PC-3 (cell line): ENCODE results near the gene EXOC4. TPM values are rescaled to one million over a fixed set of nuclear protein-coding genes. Genes with fewer than 3 reads are reported as not detected.

Experiments used
- ATAC-seq: fragments of 200-7000 bp; cut with Tn5 transposase; 2 replicates; pipeline ENCODE4 v1.9.1; 2020; ENCODE audit warnings: mild to moderate bottlenecking, moderate library complexity
- BruUV-seq: library from RNA; stranded (reverse); fragments of 400-500 nt; replicated peaks from 2 replicates; lab custom pipeline; 2021; lab: Mats Ljungman, UMichigan
- CTCF ChIA-PET: fragments of 300-600 bp; sonication (Branson Sonifier 250); formaldehyde crosslinking; loops from one replicate; lab custom pipeline; 2022; ENCODE audit warnings: antibody characterized with exemption; lab: Charles Lee
- POLR2A ChIA-PET: fragments of 300-600 bp; sonication (Branson Sonifier 250); formaldehyde crosslinking; loops from one replicate; lab custom pipeline; 2022; ENCODE audit warnings: antibody characterized with exemption; ENCODE audit not compliant: unreplicated experiment; lab: Charles Lee
- DNase-seq: peaks from one replicate; pipeline ENCODE4 v3.0.0-alpha.2; 2015
- H2AFZ ChIP-seq: fragments of 300-600 bp; sonication (generic); 2 replicates; pipeline ENCODE4 v1.6.0; 2016; ENCODE audit warnings: antibody characterized with exemption, low read length
- H3F3A ChIP-seq: fragments of 300-600 bp; sonication (generic); one replicate; pipeline ENCODE4 v1.6.0; 2017; ENCODE audit warnings: antibody characterized with exemption, low read length, control low read depth, mild to moderate bottlenecking; ENCODE audit not compliant: unreplicated experiment
- H3K27ac ChIP-seq: fragments of 300-600 bp; sonication (generic); 2 replicates; pipeline ENCODE4 v1.5.1; 2016; ENCODE audit warnings: mild to moderate bottlenecking, low read length
- H3K27me3 ChIP-seq: fragments of 300-600 bp; sonication (generic); 2 replicates; pipeline ENCODE4 v1.6.1; 2016; ENCODE audit warnings: low read length, mixed read lengths
- H3K36me3 ChIP-seq: fragments of 300-600 bp; sonication (generic); 2 replicates; pipeline ENCODE4 v1.6.1; 2016; ENCODE audit warnings: low read depth, mixed run types, low read length, mixed read lengths
- H3K4me1 ChIP-seq: fragments of 300-600 bp; sonication (generic); 2 replicates; pipeline ENCODE4 v1.5.1; 2016; ENCODE audit warnings: low read length; ENCODE audit not compliant: insufficient read depth
- H3K4me2 ChIP-seq: fragments of 300-600 bp; sonication (generic); 2 replicates; pipeline ENCODE4 v1.6.0; 2016; ENCODE audit warnings: low read length
- H3K4me3 ChIP-seq: fragments of 300-600 bp; sonication (generic); 2 replicates; pipeline ENCODE4 v1.5.1; 2016; ENCODE audit warnings: mild to moderate bottlenecking, low read length, mixed read lengths
- H3K79me2 ChIP-seq: fragments of 300-600 bp; sonication (generic); 2 replicates; pipeline ENCODE4 v1.6.1; 2017; ENCODE audit warnings: low read length, mixed read lengths
- H3K9ac ChIP-seq: fragments of 300-600 bp; sonication (generic); 2 replicates; pipeline ENCODE4 v1.6.0; 2016; ENCODE audit warnings: mild to moderate bottlenecking, low read length
- H3K9me2 ChIP-seq: fragments of 300-600 bp; sonication (generic); replicated peaks from 2 replicates; pipeline ENCODE4 v1.6.1; 2016; ENCODE audit warnings: mixed run types, low read length, mixed read lengths
- H3K9me3 ChIP-seq: fragments of 300-600 bp; sonication (generic); 2 replicates; pipeline ENCODE4 v1.6.1; 2016; ENCODE audit warnings: low read length, mixed read lengths
- H4K20me1 ChIP-seq: fragments of 300-600 bp; sonication (generic); 2 replicates; pipeline ENCODE4 v1.6.1; 2016; ENCODE audit warnings: low read length, mixed read lengths
- CTCF ChIP-seq: fragments of 300-600 bp; sonication (generic); conservative IDR thresholded peaks from 2 replicates; pipeline ENCODE4 v1.5.1; 2017; ENCODE audit warnings: antibody characterized with exemption, low read depth, mild to moderate bottlenecking, low read length
- EZH2 ChIP-seq: fragments of 300-600 bp; sonication (generic); IDR thresholded peaks from one replicate; pipeline ENCODE4 v1.6.1; 2017; ENCODE audit warnings: antibody characterized with exemption, mild to moderate bottlenecking, low read length; ENCODE audit not compliant: unreplicated experiment
- EZH2phosphoT487 ChIP-seq: fragments of 300-600 bp; sonication (generic); IDR thresholded peaks from 2 replicates; pipeline ENCODE4 v1.6.1; 2018; ENCODE audit warnings: mild to moderate bottlenecking, antibody characterized with exemption, low read length, borderline replicate concordance
- intact Hi-C: fragments of 100-400 bp; cut with micrococcal nuclease; formaldehyde crosslinking; loops from 2 replicates; pipeline ENCODE4 v1.9.0; 2023
- total RNA-seq: library from RNA; depleted of rRNA; stranded (reverse); fragments of >200 nt; gene quantifications from 2 replicates; pipeline ENCODE4 v1.2.3, GENCODE V29; 2014

Gene EXOC4
- total RNA-seq, 1 experiment from 2014 or later = 43.5 TPM

GRCh38 chr7:133528796-133529195, 275.9 kb downstream of the EXOC4 start:
- no peak for DNase-seq
- Histone ChIP-seq H3K27me3 (no peaks in the 10 kb centered on the region), H3K27ac (no peak overlapping the region), H3K9ac (no peak overlapping the region), H3K9me2 (no peaks in the 10 kb centered on the region), H3K79me2 (no peaks in the 10 kb centered on the region), H4K20me1 (no peaks in the 10 kb centered on the region), H3K9me3 (no peaks in the 10 kb centered on the region), H3F3A (no peaks in the 10 kb centered on the region), H3K36me3 (no peaks in the 10 kb centered on the region), H3K4me3 (no peak overlapping the region), H2AFZ (no peak overlapping the region), H3K4me2 (no peak overlapping the region), H3K4me1 (no peaks in the 10 kb centered on the region)
- CTCF ChIA-PET = no interaction called here
- POLR2A ChIA-PET = no interaction called here
- intact Hi-C loops = no loop called here
- TF ChIP-seq CTCF = no peak
- TF ChIP-seq EZH2phosphoT487 = no peak
- no peak for TF ChIP-seq EZH2
- ATAC-seq = no peak
- BruUV-seq = no TSS peak

GRCh38 chr7:133529861-133530260, 277.0 kb downstream of the EXOC4 start:
- Histone ChIP-seq H3K36me3 (no peaks in the 10 kb centered on the region), H3K4me1 (no peaks in the 10 kb centered on the region), H3K27me3 (no peaks in the 10 kb centered on the region), H3K4me3 (no peak overlapping the region), H3K9ac (no peak overlapping the region), H3K9me2 (no peaks in the 10 kb centered on the region), H3K9me3 (no peaks in the 10 kb centered on the region), H4K20me1 (no peaks in the 10 kb centered on the region), H3K79me2 (no peaks in the 10 kb centered on the region), H3F3A (no peaks in the 10 kb centered on the region), H3K27ac (no peak overlapping the region), H3K4me2 (no peak overlapping the region), H2AFZ (no peak overlapping the region)
- CTCF ChIA-PET = no interaction called here
- ATAC-seq = peak; percentile 42; the same call in 1 of the 2 replicates
- intact Hi-C loops = no loop called here
- 0 out of 2 replicates have a peak, but pooled peaks have one; percentile 25 for TF ChIP-seq CTCF
- no peak for TF ChIP-seq EZH2phosphoT487
- POLR2A ChIA-PET = no interaction called here
- BruUV-seq = no TSS peak
- no peak for DNase-seq

GRCh38 chr7:133530682-133531081, 277.8 kb downstream of the EXOC4 start:
- CTCF ChIA-PET = no interaction called here
- H2AFZ ChIP-seq = no peak overlapping the region
- no peak overlapping the region for H3K4me2 ChIP-seq
- no peaks in the 10 kb centered on the region for H3K9me3 ChIP-seq
- no peak overlapping the region for H3K4me3 ChIP-seq
- H3K4me1 ChIP-seq = no peaks in the 10 kb centered on the region
- H3F3A ChIP-seq = no peaks in the 10 kb centered on the region
- H3K36me3 ChIP-seq = no peaks in the 10 kb centered on the region
- H3K27ac ChIP-seq = no peak overlapping the region
- DNase-seq (no peak), ATAC-seq (no peak)
- no peak overlapping the region for H3K9ac ChIP-seq
- BruUV-seq = no TSS peak
- H4K20me1 ChIP-seq = no peaks in the 10 kb centered on the region
- TF ChIP-seq EZH2 = no peak
- TF ChIP-seq EZH2phosphoT487 = no peak
- TF ChIP-seq CTCF = no peak
- H3K9me2 ChIP-seq = no peaks in the 10 kb centered on the region
- no peaks in the 10 kb centered on the region for H3K27me3 ChIP-seq
- intact Hi-C loops = no loop called here
- no peaks in the 10 kb centered on the region for H3K79me2 ChIP-seq
- POLR2A ChIA-PET = no interaction called here
